ENCODE data around the gene SLC6A17. TPM values are rescaled to one million over a fixed set of nuclear protein-coding genes. Genes with fewer than 3 reads are reported as not detected.

Gene SLC6A17
- total RNA-seq: 1 to 10 TPM in 1 of 4 donors, under 1 TPM in 3; 0.42 to 1.8 (median 0.57) TPM

GRCh38 chr1:110150330-110151174, at the start of gene SLC6A17:
TSS of gene SLC6A17 (plus strand) at chr1:110150494. CDS start at chr1:110166930, 16,436 bp downstream.
- TF ChIP-seq POLR2AphosphoS5 (IDR thresholded peaks at IDR 0.05): peak in 1 of 2 donors; percentile 21
- TF ChIP-seq POLR2A (IDR thresholded peaks at IDR 0.05; ENCODE audit: low read depth): no peak
- no peak for TF ChIP-seq CTCF (IDR thresholded peaks at IDR 0.05)
- TF ChIP-seq EP300 (IDR thresholded peaks at IDR 0.05): no peak
- 1% methylated on average over 14 of the region's 104 CpGs for WGBS
- intact Hi-C loops (cut with DNase I): no loop called here
- Histone ChIP-seq H3K27me3 (peaks cover 7 to 91% (median 21%) of the 10 kb centered on the region in 4 donors), H3K4me3 (peak within 1 kb of the TSS; percentile 39 to 49 (median 44)), H3K27ac (replicated peaks in 1 of 4) (no peak within 1 kb of the TSS), H3K36me3 (no peaks in the 10 kb centered on the region), H3K4me1 (peaks cover 11 to 18% (median 16%) of the 10 kb centered on the region in 4 donors), H3K9me3 (no peaks in the 10 kb centered on the region)
- DNase-seq (ENCODE audit: extremely low spot score): no peak

- no peak overlapping the region for H3K27ac ChIP-seq (replicated peaks in 1 of 4)
- H3K27me3 ChIP-seq: peaks cover 0 to 19% (median 0%) of the 10 kb centered on the region in 4 donors
- no peak for DNase-seq (ENCODE audit: extremely low spot score)
- no peaks in the 10 kb centered on the region for H3K36me3 ChIP-seq
- no peaks in the 10 kb centered on the region for H3K9me3 ChIP-seq
- intact Hi-C loops (cut with DNase I): no loop called here
- 51% methylated on average over 7 of the region's 7 CpGs for WGBS
- no peak overlapping the region for H3K4me3 ChIP-seq
- no peak for TF ChIP-seq POLR2A (IDR thresholded peaks at IDR 0.05; ENCODE audit: low read depth)
- no peak for TF ChIP-seq POLR2AphosphoS5 (IDR thresholded peaks at IDR 0.05)
- no peak for TF ChIP-seq CTCF (IDR thresholded peaks at IDR 0.05)
- TF ChIP-seq EP300 (IDR thresholded peaks at IDR 0.05): no peak
- peaks cover 0 to 6% (median 0%) of the 10 kb centered on the region in 4 donors for H3K4me1 ChIP-seq
These were observed 48.2 kb upstream of the SLC6A17 start for GRCh38 chr1:110102081-110102480.

GRCh38 chr1:110106013-110106941, 44.0 kb upstream of the SLC6A17 start:
- peak; percentile 83 to 97 (median 85) for TF ChIP-seq CTCF (IDR thresholded peaks at IDR 0.05)
- TF ChIP-seq POLR2A (IDR thresholded peaks at IDR 0.05; ENCODE audit: low read depth): no peak
- no peak for TF ChIP-seq EP300 (IDR thresholded peaks at IDR 0.05)
- peak in 1 of 2 donors; percentile 19 for TF ChIP-seq POLR2AphosphoS5 (IDR thresholded peaks at IDR 0.05)
- intact Hi-C loops (cut with DNase I): no loop called here
- no peak overlapping the region for H3K27ac ChIP-seq (replicated peaks in 1 of 4)

GRCh38 chr1:110107867-110108469, 42.3 kb upstream of the SLC6A17 start:
- no peaks in the 10 kb centered on the region for H3K9me3 ChIP-seq
- H3K27me3 ChIP-seq: no peaks in the 10 kb centered on the region
- DNase-seq (ENCODE audit: extremely low spot score): no peak
- H3K36me3 ChIP-seq: no peaks in the 10 kb centered on the region
- H3K4me1 ChIP-seq: peaks cover 0 to 6% (median 0%) of the 10 kb centered on the region in 4 donors
- TF ChIP-seq CTCF (IDR thresholded peaks at IDR 0.05): no peak
- no peak for TF ChIP-seq EP300 (IDR thresholded peaks at IDR 0.05)
- TF ChIP-seq POLR2A (IDR thresholded peaks at IDR 0.05; ENCODE audit: low read depth): no peak
- no peak for TF ChIP-seq POLR2AphosphoS5 (IDR thresholded peaks at IDR 0.05)
- intact Hi-C loops (cut with DNase I): no loop called here
- WGBS: 54% methylated on average over 7 of the region's 7 CpGs
- H3K4me3 ChIP-seq: no peak overlapping the region
- H3K27ac ChIP-seq (replicated peaks in 1 of 4): no peak overlapping the region

More at GRCh38 chr1:110106013-110106941, 44.0 kb upstream of the SLC6A17 start:
- H3K27me3 ChIP-seq: no peaks in the 10 kb centered on the region
- no peak for DNase-seq (ENCODE audit: extremely low spot score)
- H3K9me3 ChIP-seq: no peaks in the 10 kb centered on the region
- no peak overlapping the region for H3K4me3 ChIP-seq
- H3K36me3 ChIP-seq: no peaks in the 10 kb centered on the region
- 4% methylated on average over 5 of the region's 8 CpGs for WGBS
- H3K4me1 ChIP-seq: peaks cover 0 to 6% (median 0%) of the 10 kb centered on the region in 4 donors

All from esophagus muscularis mucosa (tissue), 4 donors.